Right lobe of liver (tissue), 4 donors: ENCODE measurements around the gene UGDH.

Source experiments
- CTCF ChIP-seq, 4 donors: fragments of 200-600 bp in 3 of 4; fragments of 450-650 bp in 1 of 4; IDR thresholded peaks; one replicate each; pipeline versions ENCODE4 v1.5.1 to v1.8.0; 2016 to 2022; ENCODE audit warnings: antibody characterized with exemption in 4 of 4, mild to moderate bottlenecking in 2 of 4
- POLR2A ChIP-seq: fragments of 450-650 bp; IDR thresholded peaks from one replicate; pipeline ENCODE4 v1.6.1; 2017; ENCODE audit warnings: antibody characterized with exemption, mild to moderate bottlenecking
- donor health status: DM: no; HTN: no; CAD: no.
- donor health status: DM: no; HTN: no; CAD: no.
- donor health status: DM: no; HTN: yes; CAD: no.

DNA sequence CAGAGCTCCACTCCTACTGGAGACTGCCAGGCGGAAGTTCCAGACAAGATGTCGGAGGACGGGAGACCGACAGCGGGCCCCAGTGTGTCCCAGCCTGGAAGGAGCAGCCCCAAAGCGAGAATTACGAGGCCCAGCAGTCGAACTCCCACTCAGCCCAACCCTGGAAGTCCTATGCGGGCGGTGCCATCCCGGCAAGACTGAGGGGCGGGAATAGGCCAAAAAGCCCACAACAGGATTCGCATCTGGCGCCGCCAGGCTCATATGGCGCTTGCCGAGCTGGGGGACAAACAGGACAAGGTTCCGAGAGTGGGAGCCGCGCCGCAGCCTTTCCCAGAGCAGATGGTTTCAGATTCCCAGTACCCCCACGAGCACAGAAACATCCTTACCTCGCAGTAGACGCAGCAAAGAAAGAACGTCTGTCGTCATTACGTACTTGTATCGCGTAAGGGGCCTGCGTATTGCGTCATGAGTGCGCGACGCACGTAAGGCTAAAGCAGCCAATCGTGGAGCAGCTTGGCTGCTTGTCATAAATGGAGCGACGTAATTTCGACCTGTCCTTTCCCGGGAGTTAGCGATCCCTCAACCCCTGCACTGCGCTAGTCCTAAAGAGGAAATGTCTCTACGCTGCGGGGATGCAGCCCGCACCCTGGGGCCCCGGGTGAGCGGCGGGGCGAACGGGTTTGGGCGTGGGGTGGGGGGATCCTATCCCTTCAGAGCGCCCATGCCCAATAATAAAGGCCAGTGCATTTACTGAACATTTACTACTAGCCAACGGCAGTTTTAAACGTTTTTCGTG lies 68.5 kb downstream of the UGDH start, which contains the start of the genes LIAS and RPL9:
- TF ChIP-seq CTCF (IDR thresholded peaks at IDR 0.05), result no peak
- TF ChIP-seq POLR2A, result peak; percentile 90
